OCI-LY7 (cell line): ENCODE measurements around the gene SIK3. TPM values are rescaled to one million over a fixed set of nuclear protein-coding genes. Genes with fewer than 3 reads are reported as not detected.
"Not testable (repeated sequence)": the region's sequence is repeated elsewhere in the genome, so short reads cannot be mapped to it uniquely, and the experiment has no call there.

Source experiments
- BruUV-seq: library from RNA; stranded (reverse); fragments of 400-500 nt; replicated peaks from 2 replicates; lab custom pipeline; 2021; lab: Mats Ljungman, UMichigan
- CTCF ChIA-PET: fragments of 300-600 bp; sonication (Branson Sonifier 250); formaldehyde crosslinking; loops from one replicate; lab custom pipeline; 2022; ENCODE audit warnings: antibody characterized with exemption; ENCODE audit not compliant: unreplicated experiment; lab: Charles Lee
- POLR2A ChIA-PET: fragments of 300-600 bp; sonication (Branson Sonifier 250); formaldehyde crosslinking; loops from one replicate; lab custom pipeline; 2022; ENCODE audit warnings: antibody characterized with exemption; lab: Charles Lee
- DNase-seq: peaks from one replicate; pipeline ENCODE4 v3.0.0-alpha.2; 2015; ENCODE audit warnings: low spot score
- H2AFZ ChIP-seq: fragments of 200-600 bp; sonication (generic), shearing (Covaris generic); 2 replicates; pipeline ENCODE4 v1.6.1; 2014; ENCODE audit warnings: mild to moderate bottlenecking, antibody characterized with exemption, low read length, moderate library complexity
- H3K27ac ChIP-seq: fragments of 200-600 bp; sonication (generic); 2 replicates; pipeline ENCODE4 v1.5.1; 2014; ENCODE audit warnings: mixed run types, low read depth, mild to moderate bottlenecking, moderate library complexity, low read length, inconsistent platforms; ENCODE audit not compliant: poor library complexity, severe bottlenecking
- H3K36me3 ChIP-seq: fragments of 200-600 bp; sonication (generic); 2 replicates; pipeline ENCODE4 v1.6.1; 2014; ENCODE audit warnings: mild to moderate bottlenecking, antibody characterized with exemption, low read length, moderate library complexity, mixed read lengths; ENCODE audit not compliant: insufficient read depth
- H3K4me1 ChIP-seq: fragments of 200-600 bp; sonication (generic); 2 replicates; pipeline ENCODE4 v1.5.1; 2014; ENCODE audit warnings: mild to moderate bottlenecking, low read length; ENCODE audit not compliant: insufficient read depth, poor library complexity, severe bottlenecking
- H3K4me2 ChIP-seq: fragments of 200-600 bp; sonication (generic); 2 replicates; pipeline ENCODE4 v1.6.1; 2014; ENCODE audit warnings: mild to moderate bottlenecking, low read length
- H3K4me3 ChIP-seq: fragments of 200-600 bp; sonication (generic); 2 replicates; pipeline ENCODE4 v1.5.1; 2014; ENCODE audit warnings: mild to moderate bottlenecking, low read depth, low read length; ENCODE audit not compliant: poor library complexity, severe bottlenecking
- H3K79me2 ChIP-seq: fragments of 200-600 bp; sonication (generic); 2 replicates; pipeline ENCODE4 v1.6.1; 2016; ENCODE audit warnings: low read depth, mild to moderate bottlenecking, low read length, moderate library complexity, mixed read lengths; ENCODE audit not compliant: insufficient read depth
- H3K9me2 ChIP-seq: fragments of 200-600 bp; sonication (generic); 2 replicates; pipeline ENCODE4 v1.6.1; 2016; ENCODE audit warnings: mild to moderate bottlenecking, low read length, mixed read lengths; ENCODE audit not compliant: insufficient read depth
- H3K9me3 ChIP-seq: fragments of 200-600 bp; sonication (generic); 2 replicates; pipeline ENCODE4 v1.6.1; 2014; ENCODE audit warnings: mild to moderate bottlenecking, mixed run types, low read length, mixed read lengths
- H4K20me1 ChIP-seq: fragments of 200-600 bp; sonication (generic); 2 replicates; pipeline ENCODE4 v1.6.1; 2014; ENCODE audit warnings: mild to moderate bottlenecking, antibody characterized with exemption, low read length, moderate library complexity, mixed read lengths; ENCODE audit not compliant: insufficient read depth
- CTCF ChIP-seq: fragments of 200-600 bp; sonication (generic); conservative IDR thresholded peaks from 2 replicates; pipeline ENCODE4 v1.5.1; 2014; ENCODE audit warnings: mild to moderate bottlenecking, antibody characterized with exemption, low read length, moderate library complexity, mixed read lengths
- EZH2phosphoT487 ChIP-seq: fragments of 200-600 bp; sonication (generic); IDR thresholded peaks from 2 replicates; pipeline ENCODE4 v1.6.1; 2018; ENCODE audit warnings: low read depth, borderline replicate concordance, mild to moderate bottlenecking, mixed run types, antibody characterized with exemption, low read length, moderate library complexity, mixed read lengths
- intact Hi-C: fragments of 100-400 bp; cut with micrococcal nuclease; formaldehyde crosslinking; loops from one replicate; pipeline ENCODE4 v1.10.0; 2022; ENCODE audit not compliant: unreplicated experiment
- total RNA-seq, 2 experiments: library from RNA; depleted of rRNA in 1 of 2; stranded (reverse); fragments of >200 nt in 1 of 2; shearing (Covaris generic) in 1 of 2; gene quantifications; 2 replicates each; pipeline ENCODE4 v1.2.3, GENCODE V29; 2014 to 2022

SIK3 gene
- total RNA-seq, 2 experiments from 2014 or later, result 29.3 to 72.9 TPM

- Histone ChIP-seq H3K4me1 (no peaks in the 10 kb centered on the region), H3K27ac (no peak overlapping the region), H2AFZ (no peak overlapping the region), H3K36me3 (no peaks in the 10 kb centered on the region), H3K4me2 (no peak overlapping the region), H3K9me2 (no peaks in the 10 kb centered on the region), H3K79me2 (peaks cover 57% of the 10 kb centered on the region; the same call in 1 of the 2 replicates), H3K9me3 (no peaks in the 10 kb centered on the region), H4K20me1 (0 out of 2 replicates have a peak, but pooled peaks cover 8% of the 10 kb centered on the region), H3K4me3 (no peak overlapping the region)
- no TSS peak for BruUV-seq
- no peak for DNase-seq
- intact Hi-C loops, result no loop called here
- POLR2A ChIA-PET, result interaction anchor here (0.6 kb wide), 1 partner anchor 23 kb away, joined by 4 read pairs; no protein-coding TSS in a partner anchor
- TF ChIP-seq CTCF, result no peak
- CTCF ChIA-PET, result no interaction called here
Observed at GRCh38 chr11:117054382-117054781, 43.8 kb downstream of the SIK3 start.

GRCh38 chr11:117052196-117053149 is 45.8 kb downstream of the SIK3 start:
- Histone ChIP-seq H3K4me3 (no peak overlapping the region), H2AFZ (no peak overlapping the region), H3K9me3 (no peaks in the 10 kb centered on the region), H3K79me2 (peaks cover 58% of the 10 kb centered on the region; the same call in 1 of the 2 replicates), H4K20me1 (0 out of 2 replicates have a peak, but pooled peaks cover 8% of the 10 kb centered on the region), H3K27ac (no peak overlapping the region), H3K36me3 (no peaks in the 10 kb centered on the region), H3K4me2 (no peak overlapping the region), H3K4me1 (no peaks in the 10 kb centered on the region), H3K9me2 (no peaks in the 10 kb centered on the region)
- BruUV-seq, result no TSS peak
- ChIA-PET POLR2A (interaction anchor here (0.7 to 2.9 kb wide), 6 partner anchors 12 to 31 kb away, joined by 3 to 18 read pairs (median 4); no protein-coding TSS in a partner anchor), CTCF (no interaction called here)
- no peak for TF ChIP-seq CTCF
- no peak for TF ChIP-seq EZH2phosphoT487
- intact Hi-C loops, result no loop called here
- no peak for DNase-seq

- H3K27ac ChIP-seq, H3K4me1 ChIP-seq, H3K9me3 ChIP-seq, H3K4me3 ChIP-seq, CTCF ChIA-PET, H3K4me2 ChIP-seq, intact Hi-C loops, BruUV-seq, H4K20me1 ChIP-seq, H3K36me3 ChIP-seq, DNase-seq, H2AFZ ChIP-seq, H3K9me2 ChIP-seq: not testable (repeated sequence)
- POLR2A ChIA-PET, result interaction anchor here (1.1 to 2.9 kb wide), 2 partner anchors 9 to 10 kb away, joined by 3 to 18 read pairs; no protein-coding TSS in a partner anchor
- H3K79me2 ChIP-seq, result peaks cover 50% of the 10 kb centered on the region; the same call in 1 of the 2 replicates
Observed at GRCh38 chr11:117050121-117050520, 48.1 kb downstream of the SIK3 start.

- H3K9me3 ChIP-seq, H3K9me2 ChIP-seq, DNase-seq, H3K36me3 ChIP-seq, H3K4me1 ChIP-seq, H3K4me3 ChIP-seq, H3K27ac ChIP-seq, H3K4me2 ChIP-seq, CTCF ChIA-PET, intact Hi-C loops, BruUV-seq, H2AFZ ChIP-seq: not testable (repeated sequence)
- POLR2A ChIA-PET, result interaction anchor here (0.7 to 1.4 kb wide), 3 partner anchors 16 to 1050 kb away, joined by 3 to 4 read pairs (median 4); no protein-coding TSS in a partner anchor
- Histone ChIP-seq H3K79me2 (peaks cover 69% of the 10 kb centered on the region), H4K20me1 (peaks cover 11% of the 10 kb centered on the region)
Observed at GRCh38 chr11:117046627-117047026, 51.6 kb downstream of the SIK3 start.
